Muscle layer of colon (tissue), 2 donors: ENCODE measurements around the gene ERCC3.
"Not testable (repeated sequence)": the region's sequence is repeated elsewhere in the genome, so short reads cannot be mapped to it uniquely, and the experiment has no call there.

Experiments
- H3K27ac ChIP-seq: one replicate; pipeline ENCODE4 v1.7.0; 2013; ENCODE audit warnings: low read depth, mild to moderate bottlenecking, low read length, moderate library complexity
- H3K27me3 ChIP-seq, 2 donors: one replicate each; pipeline ENCODE4 v1.7.0; 2013; ENCODE audit warnings: low read length in 2 of 2, mild to moderate bottlenecking in 2 of 2; ENCODE audit not compliant: insufficient read depth in 2 of 2, control insufficient read depth in 1 of 2
- H3K36me3 ChIP-seq: one replicate; pipeline ENCODE4 v1.7.0; 2013; ENCODE audit warnings: mild to moderate bottlenecking, low read length; ENCODE audit not compliant: insufficient read depth
- H3K4me1 ChIP-seq: one replicate; pipeline ENCODE4 v1.7.0; 2013; ENCODE audit warnings: mild to moderate bottlenecking, low read length; ENCODE audit not compliant: insufficient read depth
- H3K4me3 ChIP-seq, 2 donors: one replicate each; pipeline ENCODE4 v1.7.0; 2013; ENCODE audit warnings: low read length in 2 of 2, low read depth in 1 of 2, mild to moderate bottlenecking in 1 of 2, moderate library complexity in 1 of 2
- H3K9ac ChIP-seq: one replicate; pipeline ENCODE4 v1.7.0; 2013; ENCODE audit warnings: low read length
- H3K9me3 ChIP-seq: one replicate; pipeline ENCODE4 v1.7.0; 2013; ENCODE audit warnings: mild to moderate bottlenecking, low read length
- donor health status: abdominal sarcoma.
- donor health status: Adenocarcinoma of cecum.

The ERCC3 gene

DNA sequence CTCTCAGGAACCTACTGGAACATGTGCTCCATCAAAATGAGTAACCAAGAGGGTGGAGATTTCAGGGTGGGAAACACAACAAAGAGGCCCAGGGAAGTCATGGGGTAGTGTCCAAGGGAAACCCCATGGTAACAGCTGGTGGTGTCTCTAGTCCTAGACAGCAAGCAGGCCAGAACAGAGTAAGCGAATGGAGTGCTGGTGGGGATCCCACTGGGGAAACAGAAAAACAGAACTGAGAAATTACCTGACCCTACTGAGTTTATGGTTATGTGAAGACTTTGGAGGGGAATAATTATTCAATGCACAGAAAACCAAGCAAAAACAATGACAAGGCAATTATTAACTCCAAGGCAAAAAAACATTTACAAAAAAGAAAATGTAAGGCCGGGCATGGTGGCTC, 16.9 kb downstream of the ERCC3 start:
- no peaks in the 10 kb centered on the region for H3K9me3 ChIP-seq
- no peak overlapping the region for H3K9ac ChIP-seq
- H3K36me3 ChIP-seq: peaks cover 57% of the 10 kb centered on the region

DNA sequence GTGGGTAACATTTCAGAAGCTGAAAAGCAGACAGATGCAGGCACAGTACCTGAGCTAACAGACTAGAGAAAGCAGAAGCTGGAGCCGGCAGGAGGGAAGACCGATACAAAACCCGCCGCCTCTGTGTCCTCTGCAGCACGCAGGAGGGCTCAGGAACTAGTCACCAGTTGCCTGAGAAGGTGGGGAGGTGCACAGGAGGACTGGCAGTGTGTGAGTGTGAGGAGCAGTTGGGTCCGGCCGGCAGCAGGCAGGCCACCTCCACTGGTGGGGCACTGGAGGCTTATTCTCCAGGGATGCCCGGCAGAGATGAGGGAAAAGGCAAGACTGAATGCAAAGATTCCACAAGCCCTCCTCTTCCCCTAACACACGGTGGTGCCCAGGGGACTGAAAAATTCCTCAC, 18.2 kb downstream of the ERCC3 start:
- Histone ChIP-seq H3K36me3 (peaks cover 68% of the 10 kb centered on the region), H3K4me3 (no peak overlapping the region), H3K27me3 (no peaks in the 10 kb centered on the region), H3K9ac (no peak overlapping the region), H3K9me3 (no peaks in the 10 kb centered on the region), H3K27ac (no peak overlapping the region), H3K4me1 (no peaks in the 10 kb centered on the region)

More for the DNA sequence above, 16.9 kb downstream of the ERCC3 start:
- no peak overlapping the region for H3K4me3 ChIP-seq
- H3K27me3 ChIP-seq: no peaks in the 10 kb centered on the region
- H3K4me1 ChIP-seq: no peaks in the 10 kb centered on the region
- H3K27ac ChIP-seq: no peak overlapping the region

DNA sequence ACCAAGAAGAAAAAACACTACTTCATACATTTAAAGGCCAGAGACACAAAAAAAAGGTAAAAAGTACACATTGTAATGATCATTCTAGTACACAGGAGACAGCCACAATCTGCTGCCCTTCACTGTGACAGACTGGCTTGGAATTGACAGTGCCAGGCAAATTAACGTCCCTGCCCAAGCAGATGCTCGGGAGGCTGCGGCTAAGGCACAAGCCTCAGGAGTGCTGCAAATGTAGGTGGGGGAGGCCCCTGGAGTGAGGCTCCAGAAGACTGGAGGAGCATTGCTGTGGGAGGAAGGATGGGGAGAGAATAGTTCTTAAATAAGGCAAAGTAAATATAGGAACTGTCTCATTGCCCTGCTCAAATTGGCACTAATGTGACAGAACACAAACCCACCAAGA, 18.6 kb downstream of the ERCC3 start:
- peaks cover 72% of the 10 kb centered on the region for H3K36me3 ChIP-seq
- no peak overlapping the region for H3K9ac ChIP-seq
- H3K27ac ChIP-seq: no peak overlapping the region

DNA sequence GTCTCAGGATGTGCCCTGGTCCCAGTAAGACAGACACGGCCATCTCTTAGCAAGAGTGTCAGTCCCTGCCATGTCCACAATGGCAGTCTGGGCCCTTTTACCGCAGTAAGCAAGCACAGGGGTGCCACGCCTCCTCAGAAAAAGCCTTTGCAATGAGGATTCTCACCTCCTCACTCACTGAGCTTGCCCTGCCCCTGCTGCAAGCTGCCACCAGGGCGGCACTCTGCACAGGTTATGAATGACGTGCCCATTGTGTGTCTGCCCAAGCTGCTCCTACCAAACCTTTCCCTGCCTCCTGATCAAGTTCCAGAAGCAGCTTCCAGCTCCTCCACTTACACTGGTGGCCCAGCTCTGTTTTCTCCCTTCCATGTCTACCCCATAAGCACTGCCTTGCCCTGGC, 23.3 kb downstream of the ERCC3 start:
- no peak overlapping the region for H3K27ac ChIP-seq
- H3K27me3 ChIP-seq: no peaks in the 10 kb centered on the region
- H3K4me3 ChIP-seq: no peak overlapping the region
- no peaks in the 10 kb centered on the region for H3K9me3 ChIP-seq
- no peaks in the 10 kb centered on the region for H3K4me1 ChIP-seq
- H3K36me3 ChIP-seq: peaks cover 65% of the 10 kb centered on the region
- H3K9ac ChIP-seq: no peak overlapping the region

More for the DNA sequence above, 18.6 kb downstream of the ERCC3 start:
- no peak overlapping the region for H3K4me3 ChIP-seq
- no peaks in the 10 kb centered on the region for H3K27me3 ChIP-seq
- H3K4me1 ChIP-seq: no peaks in the 10 kb centered on the region
- no peaks in the 10 kb centered on the region for H3K9me3 ChIP-seq

DNA sequence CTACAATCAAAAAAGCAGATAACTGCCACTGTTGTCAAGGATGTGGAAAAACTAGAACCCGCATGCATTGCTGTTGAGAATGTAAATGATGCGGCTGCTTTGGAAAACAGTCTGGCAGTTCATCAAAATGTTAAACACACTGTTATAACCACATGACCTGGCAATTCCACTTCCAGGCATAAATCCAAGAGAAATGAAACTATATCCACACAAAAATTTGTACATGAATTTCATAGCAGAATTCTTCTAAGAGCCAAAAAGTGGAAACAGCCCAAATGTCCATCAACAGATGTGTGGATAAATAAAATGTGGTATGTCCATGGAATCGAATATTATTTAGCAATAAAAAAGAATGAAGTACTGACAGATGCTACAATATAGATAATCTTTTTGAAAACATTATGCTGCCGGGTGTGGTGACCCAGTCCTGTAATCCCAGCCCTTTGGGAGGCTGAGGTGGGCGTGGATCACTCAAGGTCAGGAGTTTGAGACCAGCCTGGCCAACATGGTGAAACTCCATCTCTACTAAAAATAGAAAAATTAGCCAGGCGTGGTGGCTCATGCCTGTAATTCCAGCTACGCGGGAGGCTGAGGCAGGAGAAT, 32.0 kb downstream of the ERCC3 start:
- no peak overlapping the region for H3K27ac ChIP-seq
- no peaks in the 10 kb centered on the region for H3K9me3 ChIP-seq
- no peak overlapping the region for H3K4me3 ChIP-seq
- no peaks in the 10 kb centered on the region for H3K4me1 ChIP-seq
- H3K36me3 ChIP-seq: peaks cover 40% of the 10 kb centered on the region
- no peak overlapping the region for H3K9ac ChIP-seq
- H3K27me3 ChIP-seq: no peaks in the 10 kb centered on the region

DNA sequence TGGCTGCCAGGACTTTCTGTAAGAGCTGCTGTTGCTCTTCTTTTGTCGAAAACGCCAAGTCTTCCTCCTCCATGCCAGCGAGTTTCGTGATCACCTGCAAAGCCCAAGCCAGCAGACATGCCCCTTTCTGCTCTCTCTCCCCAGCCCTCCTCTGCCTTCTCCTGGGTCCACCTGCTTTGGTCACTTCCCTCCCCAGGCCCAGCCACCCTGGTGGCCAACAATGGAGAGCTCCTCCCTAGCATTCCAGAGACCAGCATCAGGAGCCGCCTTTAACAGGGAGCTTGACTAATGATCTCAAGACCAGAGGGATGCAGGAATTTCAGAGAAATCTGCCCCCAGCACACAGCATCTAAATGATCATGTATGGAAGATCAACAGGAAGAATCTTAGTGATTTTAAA, 34.6 kb downstream of the ERCC3 start:
- Histone ChIP-seq H3K27ac (no peak overlapping the region), H3K9ac (no peak overlapping the region), H3K4me1 (no peaks in the 10 kb centered on the region), H3K36me3 (peaks cover 44% of the 10 kb centered on the region), H3K27me3 (no peaks in the 10 kb centered on the region), H3K9me3 (no peaks in the 10 kb centered on the region), H3K4me3 (no peak overlapping the region)

DNA sequence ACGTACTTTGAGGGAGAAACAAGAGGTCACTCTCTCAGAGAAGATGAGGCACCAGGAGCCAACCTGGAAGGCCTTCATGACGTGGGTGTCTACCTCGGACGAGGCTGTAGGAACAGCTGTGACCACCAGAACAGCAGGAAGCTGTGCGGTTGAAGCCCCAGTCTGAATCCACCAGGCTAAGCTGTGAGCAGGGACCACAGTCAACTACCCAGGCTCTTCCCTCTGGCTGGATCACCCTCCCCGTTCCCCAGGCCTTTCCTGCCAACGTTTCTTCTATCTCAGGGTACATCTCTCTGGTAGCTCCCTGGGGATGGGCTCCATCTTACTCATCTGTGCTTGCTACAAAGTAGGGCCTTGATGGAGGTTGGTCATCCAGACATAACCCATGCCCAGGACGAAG, 37.1 kb downstream of the ERCC3 start:
- peaks cover 44% of the 10 kb centered on the region for H3K36me3 ChIP-seq
- H3K9ac ChIP-seq: no peak overlapping the region
- no peaks in the 10 kb centered on the region for H3K9me3 ChIP-seq
- no peaks in the 10 kb centered on the region for H3K4me1 ChIP-seq
- no peak overlapping the region for H3K4me3 ChIP-seq
- H3K27ac ChIP-seq: no peak overlapping the region
- no peaks in the 10 kb centered on the region for H3K27me3 ChIP-seq

DNA sequence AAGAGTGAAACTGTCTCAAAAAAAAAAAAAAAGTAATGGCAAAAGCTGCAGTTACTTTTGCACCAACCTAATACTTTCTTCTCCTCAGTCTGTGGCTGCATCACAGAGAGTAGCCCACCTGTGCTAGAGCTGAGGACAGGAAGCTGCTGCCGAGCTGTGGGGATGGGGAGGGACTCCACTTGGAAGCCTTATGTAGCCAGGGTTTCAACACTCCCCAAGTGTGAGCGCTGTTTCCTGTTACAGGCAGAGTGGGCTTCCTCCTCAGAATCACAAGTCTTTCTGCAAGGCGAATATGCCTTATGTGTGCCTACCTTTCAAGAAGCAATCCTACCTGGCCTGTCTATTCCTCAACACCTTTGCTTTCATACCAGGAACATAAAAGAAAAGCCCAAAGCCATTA, 37.6 kb downstream of the ERCC3 start:
- no peaks in the 10 kb centered on the region for H3K4me1 ChIP-seq
- no peaks in the 10 kb centered on the region for H3K27me3 ChIP-seq
- H3K9me3 ChIP-seq: no peaks in the 10 kb centered on the region
- peaks cover 44% of the 10 kb centered on the region for H3K36me3 ChIP-seq
- no peak overlapping the region for H3K4me3 ChIP-seq
- no peak overlapping the region for H3K27ac ChIP-seq
- H3K9ac ChIP-seq: no peak overlapping the region

DNA sequence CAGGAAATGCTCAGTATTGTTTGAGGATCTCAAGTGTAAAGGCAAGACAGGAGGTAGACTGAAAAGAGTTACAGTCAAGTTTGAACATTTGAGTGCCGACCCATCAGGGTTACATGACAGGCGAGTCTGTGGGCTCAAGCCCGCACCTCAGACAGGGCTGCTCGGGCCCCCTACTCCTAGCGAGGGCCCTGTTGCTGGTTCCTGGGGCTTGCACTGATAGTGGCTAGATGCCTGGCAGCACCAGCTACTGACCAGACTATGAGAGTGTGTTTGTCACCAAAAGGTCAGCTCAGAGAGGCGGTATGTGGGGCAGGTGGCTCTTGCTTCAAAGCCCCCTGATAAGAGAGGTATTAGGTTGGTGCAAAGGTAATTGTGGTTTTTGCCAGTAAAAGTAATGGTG, 38.2 kb downstream of the ERCC3 start:
- no peaks in the 10 kb centered on the region for H3K9me3 ChIP-seq
- no peak overlapping the region for H3K4me3 ChIP-seq
- H3K36me3 ChIP-seq: peaks cover 37% of the 10 kb centered on the region
- no peak overlapping the region for H3K9ac ChIP-seq
- no peak overlapping the region for H3K27ac ChIP-seq
- no peaks in the 10 kb centered on the region for H3K27me3 ChIP-seq
- H3K4me1 ChIP-seq: no peaks in the 10 kb centered on the region

DNA sequence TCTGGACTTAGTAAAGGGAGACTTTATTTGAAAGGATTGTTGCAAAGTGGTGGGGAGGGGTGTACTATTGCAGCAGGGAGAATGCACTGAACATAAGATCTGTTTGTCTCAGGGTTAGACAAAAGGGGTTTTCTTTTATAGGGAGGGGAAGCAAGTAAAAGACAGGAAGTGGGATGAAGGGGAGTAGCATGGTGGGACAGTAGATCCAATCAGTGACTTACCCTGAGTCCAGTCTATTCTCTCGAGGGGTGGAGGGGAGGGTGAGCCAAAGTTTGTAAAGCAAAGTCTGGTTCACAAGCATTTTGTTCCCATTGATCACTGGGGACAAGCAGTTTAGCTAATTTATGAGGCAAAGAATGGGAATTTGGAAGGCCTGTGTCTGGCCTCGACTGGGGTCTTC, 38.8 kb downstream of the ERCC3 start:
- H3K9ac ChIP-seq: no peak overlapping the region

DNA sequence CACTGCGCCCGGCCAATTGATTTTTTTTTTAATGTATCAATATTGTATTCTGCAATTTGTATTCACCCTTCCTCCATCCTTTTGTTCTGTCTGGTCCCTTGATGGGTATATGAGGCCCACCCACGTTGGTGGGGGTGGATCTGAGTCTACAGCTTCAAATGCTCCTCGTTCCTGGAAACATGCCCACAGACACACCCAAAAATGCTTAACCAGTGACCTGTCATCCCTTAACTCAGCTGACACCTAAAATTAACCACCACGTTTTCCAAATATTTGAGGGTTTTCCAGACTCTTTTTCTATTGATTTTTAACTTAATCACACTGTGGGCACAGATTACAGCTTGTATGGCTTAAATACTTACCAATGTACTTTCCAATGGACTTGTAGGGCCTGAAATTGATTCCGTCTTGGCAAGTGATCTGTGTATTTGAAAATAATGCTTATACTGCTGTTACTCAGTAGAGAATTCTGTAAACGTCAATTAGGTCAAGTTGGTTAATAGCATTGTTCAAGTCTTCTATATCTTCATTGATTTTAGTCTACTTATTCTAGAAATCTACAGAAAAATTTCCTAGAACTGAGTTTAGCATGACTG, 39.5 kb downstream of the ERCC3 start:
- no peak overlapping the region for H3K4me3 ChIP-seq
- no peak overlapping the region for H3K27ac ChIP-seq
- no peaks in the 10 kb centered on the region for H3K4me1 ChIP-seq
- H3K9ac ChIP-seq: no peak overlapping the region
- peaks cover 25% of the 10 kb centered on the region for H3K36me3 ChIP-seq
- no peaks in the 10 kb centered on the region for H3K27me3 ChIP-seq
- H3K9me3 ChIP-seq: no peaks in the 10 kb centered on the region

More for the DNA sequence above, 38.8 kb downstream of the ERCC3 start:
- no peak overlapping the region for H3K4me3 ChIP-seq
- H3K4me1 ChIP-seq: no peaks in the 10 kb centered on the region
- H3K27ac ChIP-seq: no peak overlapping the region
- peaks cover 31% of the 10 kb centered on the region for H3K36me3 ChIP-seq
- no peaks in the 10 kb centered on the region for H3K27me3 ChIP-seq
- H3K9me3 ChIP-seq: no peaks in the 10 kb centered on the region

DNA sequence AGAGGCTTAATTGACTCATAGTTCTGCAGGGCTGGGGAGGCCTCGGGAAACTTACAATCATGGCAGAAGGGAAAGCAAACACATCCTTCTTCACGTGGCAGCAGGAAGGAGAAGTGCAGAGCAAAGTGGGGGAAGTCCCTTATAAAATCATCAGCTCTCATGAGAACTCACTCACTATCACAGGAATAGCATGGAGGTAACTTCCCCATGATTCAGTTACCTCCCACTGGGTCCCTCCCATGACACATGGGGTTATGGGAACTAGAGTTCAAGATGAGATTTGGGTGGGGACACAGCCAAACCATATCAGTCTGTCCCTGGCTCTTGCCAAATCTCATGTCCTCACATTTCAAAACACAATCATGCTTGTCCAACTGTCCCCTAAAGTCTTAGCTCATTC, 52.8 kb downstream of the ERCC3 start:
- not testable (repeated sequence) for H3K9me3 ChIP-seq, H3K36me3 ChIP-seq, H3K9ac ChIP-seq, H3K27me3 ChIP-seq, H3K27ac ChIP-seq, H3K4me3 ChIP-seq, H3K4me1 ChIP-seq
